ENCODE measurements around the gene DAP3.
"Not testable (repeated sequence)": the region's sequence is repeated elsewhere in the genome, so short reads cannot be mapped to it uniquely, and the experiment has no call there.

The DAP3 gene

DNA sequence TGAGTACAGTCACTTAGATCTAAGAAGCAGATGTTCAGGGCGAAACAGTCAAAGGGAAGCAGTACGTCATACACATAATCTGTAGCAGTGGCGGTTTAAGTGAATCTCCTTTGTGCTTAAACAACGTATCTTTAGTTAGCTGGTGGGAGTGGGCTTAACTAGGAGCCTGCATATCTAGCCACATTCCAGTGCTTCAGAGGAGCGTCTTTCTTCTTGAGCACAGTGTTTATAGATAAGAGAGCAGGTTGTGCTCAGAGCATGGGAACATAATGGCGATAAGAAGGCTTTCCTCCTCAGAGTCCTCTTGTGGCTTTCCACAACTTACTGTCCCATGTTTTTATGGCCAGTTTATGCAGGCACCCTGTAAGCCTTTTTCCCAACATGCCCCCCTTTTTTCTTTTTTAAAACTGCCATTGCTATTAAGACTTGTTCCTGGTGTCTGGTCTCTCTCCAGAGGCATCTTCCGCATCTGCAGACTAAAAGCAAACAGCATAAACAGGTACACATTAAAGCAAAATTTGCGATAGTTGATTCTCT is 3.2 kb downstream of the DAP3 start:
- no peak overlapping the region for H3K4me3 ChIP-seq (ENCODE audit: low read depth, low read length)
- TF ChIP-seq, protein P1, sequence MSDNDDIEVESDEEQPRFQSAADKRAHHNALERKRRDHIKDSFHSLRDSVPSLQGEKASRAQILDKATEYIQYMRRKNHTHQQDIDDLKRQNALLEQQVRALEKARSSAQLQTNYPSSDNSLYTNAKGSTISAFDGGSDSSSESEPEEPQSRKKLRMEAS (IDR thresholded peaks at IDR 0.05; ENCODE audit: low read depth, low read length), result no peak
- TF ChIP-seq POLR2A (IDR thresholded peaks at IDR 0.05; ENCODE audit: extremely low read depth, insufficient read length), result no peak
- TF ChIP-seq MYC (IDR thresholded peaks at IDR 0.05; ENCODE audit: low read depth, low read length), result no peak
- TF ChIP-seq, protein P2, sequence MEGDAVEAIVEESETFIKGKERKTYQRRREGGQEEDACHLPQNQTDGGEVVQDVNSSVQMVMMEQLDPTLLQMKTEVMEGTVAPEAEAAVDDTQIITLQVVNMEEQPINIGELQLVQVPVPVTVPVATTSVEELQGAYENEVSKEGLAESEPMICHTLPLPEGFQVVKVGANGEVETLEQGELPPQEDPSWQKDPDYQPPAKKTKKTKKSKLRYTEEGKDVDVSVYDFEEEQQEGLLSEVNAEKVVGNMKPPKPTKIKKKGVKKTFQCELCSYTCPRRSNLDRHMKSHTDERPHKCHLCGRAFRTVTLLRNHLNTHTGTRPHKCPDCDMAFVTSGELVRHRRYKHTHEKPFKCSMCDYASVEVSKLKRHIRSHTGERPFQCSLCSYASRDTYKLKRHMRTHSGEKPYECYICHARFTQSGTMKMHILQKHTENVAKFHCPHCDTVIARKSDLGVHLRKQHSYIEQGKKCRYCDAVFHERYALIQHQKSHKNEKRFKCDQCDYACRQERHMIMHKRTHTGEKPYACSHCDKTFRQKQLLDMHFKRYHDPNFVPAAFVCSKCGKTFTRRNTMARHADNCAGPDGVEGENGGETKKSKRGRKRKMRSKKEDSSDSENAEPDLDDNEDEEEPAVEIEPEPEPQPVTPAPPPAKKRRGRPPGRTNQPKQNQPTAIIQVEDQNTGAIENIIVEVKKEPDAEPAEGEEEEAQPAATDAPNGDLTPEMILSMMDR (IDR thresholded peaks at IDR 0.05; ENCODE audit: low read depth, low read length), result no peak
- DNase-seq (ENCODE audit: low read depth), result no peak

DNA sequence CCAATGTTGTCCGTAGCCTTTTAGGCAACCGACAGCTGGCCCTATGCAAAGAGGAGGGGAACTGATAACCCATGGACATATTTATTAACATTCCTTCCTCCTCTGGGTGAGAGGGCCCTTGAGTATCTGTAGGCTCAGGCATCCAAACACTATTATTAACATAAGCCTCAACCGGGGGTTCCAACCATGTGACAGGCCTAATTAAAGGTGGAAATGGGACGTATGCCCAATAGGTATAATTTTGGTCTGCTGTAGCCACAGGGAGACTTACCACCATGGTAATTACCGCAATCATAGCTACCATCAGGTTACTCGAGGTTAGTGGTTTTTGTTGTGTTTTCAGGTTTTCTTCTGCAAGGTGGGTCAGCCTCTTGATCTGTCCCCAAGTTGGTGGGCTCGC is 5.3 kb downstream of the DAP3 start:
- TF ChIP-seq, protein P2 (IDR thresholded peaks at IDR 0.05; ENCODE audit: low read depth, low read length), result no peak
- no peak for TF ChIP-seq POLR2A (IDR thresholded peaks at IDR 0.05; ENCODE audit: extremely low read depth, insufficient read length)
- TF ChIP-seq, protein P1 (IDR thresholded peaks at IDR 0.05; ENCODE audit: low read depth, low read length), result no peak
- TF ChIP-seq MYC (IDR thresholded peaks at IDR 0.05; ENCODE audit: low read depth, low read length), result no peak
- H3K4me3 ChIP-seq (ENCODE audit: low read depth, low read length), result no peak overlapping the region

DNA sequence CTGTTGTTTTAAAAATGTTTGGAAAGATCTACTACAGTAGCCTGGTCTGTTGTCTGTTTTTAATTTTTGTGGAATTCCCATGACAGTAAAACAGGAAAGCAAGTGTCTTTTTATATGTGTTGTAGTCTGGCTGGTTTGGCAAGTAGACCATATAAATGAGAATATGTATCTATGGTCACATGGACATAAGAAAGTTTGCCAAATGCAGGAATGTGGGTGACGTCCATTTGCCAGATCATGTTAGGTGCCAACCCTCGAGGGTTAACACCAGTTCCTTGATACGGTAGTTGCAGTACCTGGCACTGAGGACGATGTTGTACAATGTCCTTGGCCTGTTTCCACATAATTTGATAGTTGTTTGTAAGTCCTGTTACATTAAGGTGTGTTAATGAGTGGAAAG is 6.2 kb downstream of the DAP3 start:
- DNase-seq (ENCODE audit: low read depth), result no peak
- no peak overlapping the region for H3K4me3 ChIP-seq (ENCODE audit: low read depth, low read length)
- TF ChIP-seq, protein P2 (IDR thresholded peaks at IDR 0.05; ENCODE audit: low read depth, low read length), result no peak
- TF ChIP-seq MYC (IDR thresholded peaks at IDR 0.05; ENCODE audit: low read depth, low read length) (no peak), POLR2A (IDR thresholded peaks at IDR 0.05; ENCODE audit: extremely low read depth, insufficient read length) (no peak)
- TF ChIP-seq, protein P1 (IDR thresholded peaks at IDR 0.05; ENCODE audit: low read depth, low read length), result no peak

More for the DNA sequence above, 5.3 kb downstream of the DAP3 start:
- DNase-seq (ENCODE audit: low read depth), result no peak

DNA sequence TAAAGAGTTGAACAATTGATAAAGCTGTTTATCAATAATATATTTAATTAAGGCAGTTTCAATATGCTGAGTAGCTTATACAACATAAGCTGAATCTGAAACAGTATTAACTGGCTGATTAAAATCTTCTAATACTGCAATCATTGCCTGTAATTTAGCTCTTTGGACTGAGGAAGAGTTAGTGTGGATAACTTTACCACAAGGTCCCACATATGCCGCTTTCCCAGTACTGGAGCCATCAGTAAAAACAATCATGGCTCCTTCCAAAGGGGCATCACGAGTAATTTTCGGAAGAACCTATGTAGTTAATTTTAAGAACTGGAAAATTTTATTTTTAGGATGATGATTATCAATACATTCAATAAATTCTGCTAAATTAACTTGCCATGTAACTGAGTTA is 6.7 kb downstream of the DAP3 start:
- TF ChIP-seq MYC (IDR thresholded peaks at IDR 0.05; ENCODE audit: low read depth, low read length), result no peak
- TF ChIP-seq, protein P1 (IDR thresholded peaks at IDR 0.05; ENCODE audit: low read depth, low read length), result no peak
- TF ChIP-seq POLR2A (IDR thresholded peaks at IDR 0.05; ENCODE audit: extremely low read depth, insufficient read length), result no peak
- TF ChIP-seq, protein P2 (IDR thresholded peaks at IDR 0.05; ENCODE audit: low read depth, low read length), result no peak
- no peak overlapping the region for H3K4me3 ChIP-seq (ENCODE audit: low read depth, low read length)
- DNase-seq (ENCODE audit: low read depth), result no peak

DNA sequence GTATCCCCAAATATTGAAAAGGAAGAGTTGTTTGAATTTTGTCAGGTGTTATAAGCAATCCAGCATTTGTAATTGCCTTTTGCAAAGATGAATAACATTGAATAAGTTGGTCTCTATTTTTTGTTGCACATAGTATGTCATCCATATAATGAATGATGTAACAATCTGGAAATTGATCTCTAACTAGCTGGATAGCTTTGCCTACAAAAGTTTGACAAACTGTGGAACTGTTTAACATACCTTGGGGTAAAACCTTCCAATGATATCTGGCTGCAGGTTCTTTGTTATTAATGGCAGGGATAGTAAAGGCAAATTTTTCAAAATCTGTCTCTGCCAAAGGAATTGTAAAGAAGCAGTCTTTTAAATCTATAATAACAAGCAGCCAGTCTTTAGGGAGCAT is 7.6 kb downstream of the DAP3 start:
- no peak for TF ChIP-seq MYC (IDR thresholded peaks at IDR 0.05; ENCODE audit: low read depth, low read length)
- no peak for DNase-seq (ENCODE audit: low read depth)
- no peak overlapping the region for H3K4me3 ChIP-seq (ENCODE audit: low read depth, low read length)

DNA sequence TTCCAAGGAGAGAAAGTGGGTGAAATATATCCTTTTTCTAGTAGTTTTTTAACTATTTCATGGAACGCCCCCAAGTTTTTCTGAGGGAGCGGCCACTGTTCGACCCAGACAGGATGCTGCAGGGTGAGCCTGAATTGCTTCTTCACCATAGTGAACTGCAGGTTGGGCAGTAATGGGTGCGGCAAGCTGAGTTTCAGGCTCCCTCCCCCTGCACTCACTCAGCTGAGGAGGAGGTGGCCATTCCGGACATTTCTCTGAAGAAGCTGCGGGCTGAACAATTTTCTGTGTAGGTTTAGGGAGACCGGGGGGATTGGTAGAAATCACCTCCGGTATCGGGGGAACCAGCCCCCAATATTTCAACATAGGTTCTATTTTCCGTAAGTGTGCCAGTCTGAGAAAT is 8.2 kb downstream of the DAP3 start:
- DNase-seq (ENCODE audit: low read depth), result no peak
- no peak overlapping the region for H3K4me3 ChIP-seq (ENCODE audit: low read depth, low read length)
- TF ChIP-seq, protein P2 (IDR thresholded peaks at IDR 0.05; ENCODE audit: low read depth, low read length), result no peak

DNA sequence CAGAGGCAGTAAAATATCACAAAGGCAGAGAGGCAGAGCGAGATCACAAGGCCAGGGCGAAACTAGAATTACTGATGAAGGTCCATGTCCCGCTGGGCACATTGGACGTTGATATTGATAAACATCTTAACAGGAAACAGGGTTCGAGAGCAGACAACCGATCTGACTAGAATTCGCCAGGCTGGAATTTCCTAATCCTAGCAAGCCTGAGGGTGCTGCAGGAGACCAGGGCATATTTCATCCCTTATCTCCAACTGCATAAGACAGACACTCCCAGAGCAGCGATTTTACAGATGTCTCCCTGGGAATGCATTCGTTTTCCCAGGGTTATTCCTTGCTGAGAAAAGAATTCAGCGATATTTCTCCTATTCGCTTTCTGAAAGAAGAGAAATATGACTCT is 8.7 kb downstream of the DAP3 start:
- H3K4me3 ChIP-seq (ENCODE audit: low read depth, low read length); DNase-seq (ENCODE audit: low read depth): not testable (repeated sequence)

All from NB4 (cell line).